Ectodermal cell (in vitro differentiated cells): ENCODE measurements around the gene SLC45A1.

ENCODE experiments used
- H3K27ac ChIP-seq: 2 replicates; pipeline ENCODE4 v1.7.0; 2013; ENCODE audit warnings: mild to moderate bottlenecking, low read depth, low read length; ENCODE audit not compliant: insufficient read depth, poor library complexity, severe bottlenecking
- H3K27me3 ChIP-seq: 2 replicates; pipeline ENCODE4 v1.7.0; 2013; ENCODE audit warnings: mild to moderate bottlenecking, low read length; ENCODE audit not compliant: insufficient read depth, control insufficient read depth, poor library complexity, severe bottlenecking
- H3K36me3 ChIP-seq: one replicate; pipeline ENCODE4 v1.7.0; 2013; ENCODE audit warnings: low read length; ENCODE audit not compliant: control insufficient read depth, insufficient read depth
- H3K4me1 ChIP-seq: one replicate; pipeline ENCODE4 v1.7.0; 2013; ENCODE audit warnings: low read length; ENCODE audit not compliant: control insufficient read depth, insufficient read depth
- H3K4me3 ChIP-seq: 2 replicates; pipeline ENCODE4 v1.7.0; 2013; ENCODE audit warnings: low read depth, low read length, control low read depth; ENCODE audit not compliant: insufficient read depth
- H3K9me3 ChIP-seq: 2 replicates; pipeline ENCODE4 v1.7.0; 2013; ENCODE audit warnings: mild to moderate bottlenecking, low read length, moderate library complexity; ENCODE audit not compliant: control insufficient read depth
- WGBS, 2 experiments: methylation state at CpG; one replicate each; pipeline ENCODE4 v1.1.7; 2013; ENCODE audit warnings: missing lambda C conversion rate in 2 of 2; 5-methylcytosine and 5-hydroxymethylcytosine counted together

The SLC45A1 gene

DNA sequence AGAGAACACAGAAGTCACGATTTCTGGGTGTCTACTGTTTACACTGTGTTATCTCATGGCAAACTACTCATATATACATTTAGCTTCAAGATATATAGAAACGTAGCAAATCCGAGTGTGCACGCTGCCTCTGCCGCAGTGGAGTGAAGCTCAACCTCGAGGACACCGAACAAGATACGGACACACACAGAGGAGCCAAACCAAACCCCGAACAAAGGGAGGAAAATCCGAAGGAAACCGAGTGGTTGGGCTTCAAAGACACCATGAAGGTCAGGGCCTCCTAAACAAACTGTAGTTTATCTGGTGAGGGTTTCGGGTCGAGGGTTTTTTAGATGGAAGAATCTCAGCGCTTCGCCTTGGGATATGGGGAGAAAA is 34.5 kb downstream of the SLC45A1 start:
- Histone ChIP-seq H3K9me3 (no peaks in the 10 kb centered on the region), H3K4me1 (no peaks in the 10 kb centered on the region), H3K4me3 (no peak overlapping the region), H3K27me3 (no peaks in the 10 kb centered on the region), H3K27ac (no peak overlapping the region), H3K36me3 (peaks cover 24% of the 10 kb centered on the region)
- WGBS, 2 experiments: 91 to 95% methylated on average over 15 of the region's 15 CpGs

DNA sequence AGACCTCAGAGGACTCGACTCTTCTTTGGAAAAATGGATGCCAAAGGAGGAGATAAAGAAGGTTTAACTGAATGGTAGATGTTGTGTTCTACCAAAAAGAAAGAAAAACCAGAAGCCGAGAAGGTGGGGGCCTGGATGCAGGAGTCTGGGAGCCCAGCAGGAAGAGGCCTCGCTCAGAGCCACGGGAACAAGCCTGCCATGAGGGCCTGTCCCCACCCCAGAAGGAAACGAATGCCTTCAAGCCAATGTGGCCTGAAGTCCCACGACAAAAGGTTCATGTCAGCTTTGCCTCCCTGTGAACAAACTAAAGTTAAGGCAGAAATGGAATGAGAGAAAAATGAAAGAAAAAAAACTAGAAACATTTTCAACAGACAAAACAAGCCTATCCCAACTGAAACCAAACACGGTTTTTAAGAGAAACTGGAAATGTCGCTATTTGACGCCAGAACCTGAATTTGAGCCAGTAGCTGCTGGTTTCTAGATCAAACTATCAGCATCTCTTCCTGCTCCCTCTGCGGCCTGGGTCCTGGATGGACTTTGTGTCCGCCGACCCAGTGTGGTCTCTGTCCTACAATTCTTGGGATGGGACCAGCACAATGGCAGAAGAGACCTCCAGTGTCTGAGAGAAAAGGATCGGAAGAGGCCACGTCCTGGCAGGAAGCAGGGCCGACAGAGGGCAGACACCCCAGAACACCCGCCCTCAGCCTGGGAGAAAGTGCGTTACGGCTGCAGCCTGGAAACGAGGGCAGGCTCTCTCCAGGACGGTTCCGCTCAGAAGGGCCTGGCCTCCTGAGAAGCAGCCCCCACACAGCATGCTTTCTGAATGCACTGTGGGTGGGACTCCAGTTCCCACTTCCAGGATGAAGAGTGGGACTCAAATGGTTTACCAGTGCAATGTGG is 35.2 kb downstream of the SLC45A1 start:
- WGBS, 2 experiments: 90 to 91% methylated on average over 21 of the region's 21 CpGs
- H3K27ac ChIP-seq: no peak overlapping the region
- no peaks in the 10 kb centered on the region for H3K27me3 ChIP-seq
- no peak overlapping the region for H3K4me3 ChIP-seq
- H3K36me3 ChIP-seq: peaks cover 31% of the 10 kb centered on the region
- no peaks in the 10 kb centered on the region for H3K9me3 ChIP-seq
- no peaks in the 10 kb centered on the region for H3K4me1 ChIP-seq

DNA sequence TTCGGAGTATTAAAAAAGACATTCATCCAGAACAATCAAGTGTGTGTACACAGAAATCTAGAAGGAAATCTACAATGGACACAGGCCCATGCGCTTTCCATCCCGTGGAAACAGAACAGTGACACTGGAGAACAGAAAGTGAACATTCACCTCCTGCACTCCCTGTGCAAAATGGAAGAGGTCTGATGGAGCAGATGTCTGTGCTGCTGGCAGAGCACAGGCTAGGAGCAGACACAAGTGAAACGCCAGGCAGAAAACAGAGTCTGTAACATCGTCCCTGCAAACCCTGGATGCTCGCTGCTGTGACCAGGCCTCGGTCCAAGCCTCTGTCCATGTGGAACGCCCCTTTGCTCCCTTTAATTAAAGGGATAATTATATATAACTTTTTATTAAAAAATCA is 36.1 kb downstream of the SLC45A1 start:
- no peak overlapping the region for H3K27ac ChIP-seq
- H3K36me3 ChIP-seq: peaks cover 39% of the 10 kb centered on the region
- WGBS, 2 experiments: 96 to 98% methylated on average over 7 of the region's 8 CpGs

DNA sequence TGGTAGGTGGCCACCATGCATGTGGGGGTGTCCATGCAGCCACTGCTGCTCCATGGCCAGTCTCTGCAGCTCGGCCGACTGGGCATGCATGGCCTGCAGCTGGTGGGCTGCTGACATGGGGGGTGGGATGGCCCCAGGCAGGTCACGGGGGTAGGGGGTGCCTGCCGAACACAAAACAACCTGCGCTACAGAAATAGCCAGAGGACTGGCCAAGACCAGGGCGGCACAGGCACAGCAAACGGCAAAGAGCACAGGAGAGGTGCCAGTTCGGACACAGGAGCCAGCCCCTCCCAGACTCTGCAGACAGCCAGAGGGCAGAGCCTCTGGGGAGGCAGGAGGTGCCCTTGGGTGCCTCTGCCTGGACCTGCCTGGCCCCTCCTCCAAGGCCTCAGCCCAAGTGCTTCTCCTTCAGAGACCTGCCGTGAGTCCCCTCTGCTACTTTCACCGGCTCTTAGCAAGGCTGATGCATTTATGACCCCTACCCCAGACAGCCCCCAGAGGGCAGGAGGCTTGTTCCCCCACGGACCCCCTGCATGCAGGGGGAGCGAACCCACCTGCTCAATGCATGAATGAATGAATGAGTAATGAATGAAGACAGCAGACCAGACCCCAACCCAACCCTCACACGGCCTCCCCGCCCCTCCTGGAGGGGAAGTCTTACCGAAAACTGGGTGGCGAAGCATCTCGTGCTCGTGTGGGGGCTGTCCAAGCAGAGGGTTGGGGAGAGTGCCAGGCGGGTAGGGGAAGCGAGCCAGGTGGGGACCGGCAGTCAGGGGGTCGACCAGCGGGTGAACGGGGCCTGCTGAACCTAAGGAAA is 37.7 kb downstream of the SLC45A1 start:
- Histone ChIP-seq H3K36me3 (peaks cover 40% of the 10 kb centered on the region), H3K4me3 (no peak overlapping the region)

More for the DNA sequence above, 36.1 kb downstream of the SLC45A1 start:
- no peak overlapping the region for H3K4me3 ChIP-seq
- no peaks in the 10 kb centered on the region for H3K9me3 ChIP-seq
- H3K4me1 ChIP-seq: no peaks in the 10 kb centered on the region
- no peaks in the 10 kb centered on the region for H3K27me3 ChIP-seq

DNA sequence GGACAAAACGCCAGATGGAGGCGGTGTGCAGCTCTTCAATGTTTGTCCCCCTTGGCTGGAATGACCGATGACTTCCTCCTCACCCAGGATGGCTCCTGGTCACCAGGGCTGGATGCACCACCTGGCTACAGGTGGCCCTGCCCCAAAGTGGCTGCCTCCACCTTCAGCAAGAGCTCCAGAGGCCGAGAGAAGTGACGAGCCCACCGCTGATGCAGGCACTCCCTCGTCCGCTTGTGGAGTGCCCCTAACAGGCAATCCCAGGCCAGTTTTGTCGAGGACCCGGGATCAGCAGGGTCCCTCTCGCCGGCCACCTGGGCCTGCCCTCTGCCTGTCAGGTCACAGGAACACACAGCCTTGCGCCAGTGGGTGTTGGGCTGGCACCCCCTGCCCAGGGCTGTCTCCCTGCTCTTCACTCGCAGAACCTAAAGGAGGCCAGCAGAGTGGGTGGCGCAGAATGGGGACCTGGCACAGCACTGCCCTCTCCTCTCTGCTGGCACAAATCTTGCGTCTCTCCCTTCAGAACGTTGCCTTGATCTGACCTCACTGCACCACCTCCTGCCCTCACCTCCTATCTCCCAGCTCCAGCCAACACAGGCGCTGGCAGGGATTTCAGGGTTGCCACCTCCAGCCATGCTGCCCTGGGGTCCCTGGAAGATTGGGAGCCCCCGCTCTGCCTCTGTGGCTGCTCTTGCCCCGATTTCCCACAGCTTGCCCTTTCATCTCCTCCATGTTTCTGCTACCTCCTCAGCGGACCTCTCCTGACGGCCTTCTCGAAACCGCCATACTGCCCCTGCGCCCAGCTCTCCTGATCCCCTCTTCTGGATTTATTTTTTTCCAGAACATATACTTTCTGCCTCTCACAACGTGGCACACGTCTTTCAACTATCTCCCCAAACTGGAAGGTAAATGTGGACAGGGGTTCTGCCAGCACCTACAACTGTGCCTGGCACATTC is 38.6 kb downstream of the SLC45A1 start:
- Histone ChIP-seq H3K36me3 (peaks cover 46% of the 10 kb centered on the region), H3K27me3 (no peaks in the 10 kb centered on the region)
- WGBS, 2 experiments: 96% methylated on average over 27 of the region's 27 CpGs

More for the DNA sequence above, 37.7 kb downstream of the SLC45A1 start:
- Histone ChIP-seq H3K27ac (no peak overlapping the region), H3K27me3 (no peaks in the 10 kb centered on the region), H3K4me1 (no peaks in the 10 kb centered on the region), H3K9me3 (no peaks in the 10 kb centered on the region)
- 95 to 96% methylated on average over 22 to 24 of the region's 24 CpGs for WGBS, 2 experiments

DNA sequence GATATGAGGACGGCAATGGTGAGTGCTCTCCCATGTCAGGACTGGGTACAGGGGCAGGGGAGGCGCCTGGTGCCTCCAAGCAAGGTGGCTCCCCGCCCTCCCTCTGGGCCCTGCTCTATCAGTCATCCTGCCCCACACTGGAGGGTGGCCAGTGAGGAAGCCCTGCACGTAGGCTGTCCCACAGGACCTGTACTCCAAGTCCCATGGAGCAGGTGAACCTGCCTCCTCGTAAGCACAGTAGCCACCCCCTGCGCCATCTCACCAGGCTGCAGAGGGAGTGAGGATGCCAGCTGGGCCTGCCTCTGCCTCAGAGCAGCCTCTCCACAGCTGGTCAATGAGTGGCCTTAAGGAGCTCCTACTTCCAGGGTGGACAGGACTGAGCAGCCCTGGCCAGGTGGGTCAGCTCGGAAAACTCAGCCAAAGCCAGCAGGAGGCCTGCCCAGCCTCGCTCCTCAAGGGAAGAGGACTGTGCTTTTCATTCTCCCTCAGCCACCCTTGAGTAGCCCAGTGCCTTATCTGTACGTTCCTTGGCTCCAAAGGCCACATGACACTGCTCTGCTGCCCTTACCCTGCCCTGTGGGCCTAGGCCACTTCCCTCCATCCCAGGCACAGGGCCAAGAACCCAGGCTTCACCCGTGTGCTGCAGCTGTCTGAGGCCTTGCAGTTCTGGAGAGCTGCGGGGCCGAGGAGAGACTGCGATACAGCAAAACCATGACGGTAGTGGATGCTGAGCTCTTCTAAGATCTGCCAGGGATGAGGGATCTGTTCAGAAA is 39.6 kb downstream of the SLC45A1 start:
- Histone ChIP-seq H3K4me3 (no peak overlapping the region), H3K36me3 (peaks cover 54% of the 10 kb centered on the region), H3K27me3 (no peaks in the 10 kb centered on the region), H3K4me1 (no peaks in the 10 kb centered on the region), H3K9me3 (no peaks in the 10 kb centered on the region), H3K27ac (no peak overlapping the region)
- 94 to 96% methylated on average over 14 of the region's 14 CpGs for WGBS, 2 experiments

More for the DNA sequence above, 38.6 kb downstream of the SLC45A1 start:
- Histone ChIP-seq H3K9me3 (no peaks in the 10 kb centered on the region), H3K4me1 (no peaks in the 10 kb centered on the region), H3K4me3 (no peak overlapping the region), H3K27ac (no peak overlapping the region)

DNA sequence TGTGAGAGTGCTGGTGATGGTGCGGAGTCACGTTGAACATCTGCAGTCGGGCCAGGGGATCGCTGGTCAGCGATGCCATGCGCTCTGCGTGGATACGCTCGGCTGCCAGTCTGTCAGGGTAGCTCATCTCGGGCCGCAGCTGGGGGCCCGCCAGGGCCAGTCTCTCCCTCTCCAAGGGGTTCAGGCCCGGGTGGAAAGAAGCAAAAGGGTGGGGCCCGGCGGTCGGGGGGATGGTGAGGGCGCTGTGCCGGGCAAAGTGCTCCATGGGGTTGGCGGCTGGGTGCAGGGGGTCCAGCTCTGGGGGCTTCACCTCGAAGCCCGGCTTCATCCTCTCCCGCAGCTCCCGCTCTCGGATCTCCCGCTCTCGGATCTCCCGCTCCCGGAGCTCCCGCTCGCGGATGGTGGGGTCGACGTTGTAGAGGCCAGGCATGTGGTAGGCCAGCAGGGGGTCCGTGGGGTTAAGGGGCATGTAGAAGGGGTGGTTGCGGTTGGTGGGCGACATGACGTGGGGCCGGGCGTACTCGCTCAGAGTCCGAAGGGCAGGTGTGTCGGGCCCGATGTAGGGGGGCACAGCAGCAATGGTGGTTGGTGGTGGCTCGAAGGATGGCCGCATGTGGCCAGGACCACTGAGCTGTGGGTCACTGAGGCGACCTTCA is 40.5 kb downstream of the SLC45A1 start:
- Histone ChIP-seq H3K27ac (no peak overlapping the region), H3K4me3 (no peak overlapping the region), H3K27me3 (no peaks in the 10 kb centered on the region), H3K36me3 (peaks cover 55% of the 10 kb centered on the region), H3K9me3 (no peaks in the 10 kb centered on the region), H3K4me1 (no peaks in the 10 kb centered on the region)
- 96 to 97% methylated on average over 46 of the region's 46 CpGs for WGBS, 2 experiments

DNA sequence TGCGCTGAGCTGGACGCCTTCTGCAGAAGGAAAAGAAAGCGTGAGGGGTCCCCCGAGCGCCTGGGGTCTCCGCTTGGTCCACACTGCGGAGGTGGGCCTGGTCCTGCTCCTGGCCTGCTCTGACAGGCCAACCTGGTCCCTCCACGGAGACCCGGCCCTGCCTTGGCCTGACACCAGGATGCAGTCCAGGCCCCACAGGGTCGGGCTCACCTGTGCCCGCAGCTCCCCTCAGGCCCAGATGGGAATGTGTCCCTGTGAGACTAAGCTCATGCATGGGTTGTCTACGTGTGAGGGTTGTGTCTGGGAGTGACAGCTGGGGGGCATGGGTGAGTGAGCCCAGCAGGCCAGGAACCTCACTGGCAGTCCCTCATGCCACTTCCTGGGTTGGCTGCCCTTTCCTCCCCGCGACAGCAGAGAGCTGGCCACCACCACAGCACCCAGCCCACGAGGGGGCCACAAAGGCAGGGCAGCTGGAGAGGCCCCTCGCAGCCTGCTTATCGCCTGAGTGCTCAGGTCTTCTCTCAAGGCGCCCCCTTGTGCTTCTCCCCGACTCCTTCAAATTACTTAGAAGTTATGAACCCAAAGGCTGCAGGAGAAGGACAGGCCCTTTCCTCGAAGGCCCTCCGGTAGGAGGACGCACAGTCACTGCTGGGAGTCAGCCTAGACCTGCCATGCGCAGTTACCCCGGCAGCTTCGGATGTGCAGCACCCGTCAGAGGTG is 41.1 kb downstream of the SLC45A1 start:
- Histone ChIP-seq H3K4me1 (no peaks in the 10 kb centered on the region), H3K27ac (no peak overlapping the region), H3K27me3 (no peaks in the 10 kb centered on the region), H3K4me3 (no peak overlapping the region), H3K9me3 (no peaks in the 10 kb centered on the region), H3K36me3 (peaks cover 55% of the 10 kb centered on the region)
- 95 to 96% methylated on average over 26 of the region's 26 CpGs for WGBS, 2 experiments
